Limb (tissue), 2 donors: ENCODE data around the gene ILRUN.
"Not testable (repeated sequence)": the region's sequence is repeated elsewhere in the genome, so short reads cannot be mapped to it uniquely, and the experiment has no call there.

Experiments
- DNase-seq, 2 donors: peaks; one replicate each; pipeline ENCODE4 v3.0.0-alpha.2; 2016; ENCODE audit errors: extremely low spot score in 2 of 2

ILRUN gene

GRCh38 chr6:34665019-34665418 lies 31.5 kb downstream of the ILRUN start:
- DNase-seq: no peak

- no peak for DNase-seq
Observed at GRCh38 chr6:34664256-34664971, 32.2 kb downstream of the ILRUN start.

DNA sequence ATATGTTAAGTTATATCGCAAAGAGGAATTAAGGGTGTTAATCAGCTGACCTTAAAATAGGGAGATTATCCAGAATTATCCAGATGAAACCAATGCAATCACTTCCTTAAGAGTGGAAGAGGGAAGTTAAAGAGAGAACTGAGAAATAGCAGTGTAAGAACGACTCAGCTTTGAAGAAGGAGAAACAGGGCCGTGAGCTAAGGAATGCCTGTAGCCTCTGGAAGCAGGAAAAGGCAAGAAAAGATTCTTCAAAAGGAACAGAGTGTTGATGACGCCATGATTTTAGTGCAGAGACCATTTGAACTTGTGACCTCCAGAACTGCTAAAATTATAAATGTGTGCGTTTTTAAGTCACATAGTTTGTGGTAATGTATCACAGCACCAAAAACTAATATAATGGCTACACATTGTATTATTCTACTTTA lies 32.7 kb downstream of the ILRUN start:
- no peak for DNase-seq

- no peak for DNase-seq
Observed at GRCh38 chr6:34663371-34663770, 33.2 kb downstream of the ILRUN start.

GRCh38 chr6:34661357-34661756 lies 35.2 kb downstream of the ILRUN start:
- DNase-seq: no peak

DNA sequence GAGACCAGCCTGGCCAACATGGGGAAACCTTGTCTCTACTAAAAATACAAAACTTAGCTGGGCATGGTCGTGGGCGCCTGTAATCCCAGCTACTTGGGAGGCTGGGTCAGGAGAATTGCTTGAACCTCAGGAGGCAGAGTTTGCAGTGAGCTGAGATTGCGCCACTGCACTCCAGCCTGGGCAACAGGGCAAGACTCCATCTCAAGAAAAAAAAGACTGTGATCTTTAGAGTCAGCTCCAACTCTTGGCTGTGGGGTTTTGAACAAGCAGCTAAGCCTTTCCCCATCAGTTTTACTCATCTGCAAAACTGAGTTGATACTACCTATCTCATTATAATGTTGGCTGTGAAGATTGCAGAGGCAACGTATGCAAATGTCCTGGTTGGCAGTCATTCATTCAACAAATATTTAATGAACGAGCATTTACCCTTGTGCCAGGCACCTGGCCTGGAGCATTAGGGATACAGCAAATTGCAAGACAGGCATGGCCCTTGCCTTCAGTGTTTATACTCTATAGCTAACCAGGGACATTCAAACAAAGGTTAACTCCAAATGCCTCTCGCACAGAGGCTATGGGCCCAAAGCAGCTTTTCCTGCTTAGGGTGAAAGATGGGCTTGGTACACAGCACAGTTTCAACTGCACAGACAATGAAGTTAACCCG lies 37.8 kb downstream of the ILRUN start:
- no peak for DNase-seq

- DNase-seq: not testable (repeated sequence)
Observed at GRCh38 chr6:34657979-34658480, 38.5 kb downstream of the ILRUN start.

GRCh38 chr6:34657307-34657978 lies 39.1 kb downstream of the ILRUN start:
- peak in 1 of 2 donors; percentile 79 for DNase-seq

DNA sequence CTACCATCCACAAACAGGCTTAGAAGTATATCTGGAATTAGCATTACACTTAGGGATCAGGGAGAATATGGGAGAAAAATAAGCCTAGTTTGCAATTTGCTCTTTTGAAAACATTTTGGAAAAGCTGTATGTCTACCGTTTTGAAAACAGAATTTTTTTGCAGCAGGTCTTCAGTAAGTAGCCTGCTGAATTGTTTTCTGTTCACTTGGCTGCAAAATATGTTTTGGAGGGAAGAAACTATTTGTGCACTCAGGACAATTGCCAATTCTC lies 39.6 kb downstream of the ILRUN start:
- no peak for DNase-seq

- no peak for DNase-seq
Observed at GRCh38 chr6:34656378-34657036, 40.1 kb downstream of the ILRUN start.

DNA sequence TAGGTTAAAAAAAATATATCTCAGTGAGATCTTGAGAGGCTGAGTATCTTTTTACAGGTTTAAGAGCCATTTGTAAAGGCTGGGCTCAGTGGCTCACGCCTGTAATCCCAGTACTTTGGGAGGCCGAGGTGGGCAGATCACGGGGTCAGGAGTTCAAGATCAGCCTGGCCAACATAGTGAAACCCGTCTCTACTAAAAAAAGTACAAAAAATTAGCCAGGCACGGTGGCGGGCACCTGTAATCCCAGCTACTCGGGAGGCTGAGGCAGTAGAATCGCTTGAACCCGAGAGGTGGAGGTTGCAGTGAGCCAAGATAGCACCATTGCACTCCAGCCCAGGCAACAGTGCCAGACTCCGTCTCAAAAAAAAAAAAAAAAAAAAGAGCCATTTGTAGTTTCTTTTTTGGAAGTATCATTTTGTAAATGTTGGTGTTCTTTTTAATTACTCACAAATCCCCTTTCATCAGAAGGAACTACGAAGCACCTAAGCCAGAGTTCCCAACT lies 40.6 kb downstream of the ILRUN start:
- not testable (repeated sequence) for DNase-seq

GRCh38 chr6:34654061-34654710 lies 42.4 kb downstream of the ILRUN start:
- DNase-seq: no peak

GRCh38 chr6:34652263-34652662 lies 44.3 kb downstream of the ILRUN start:
- DNase-seq: no peak

- DNase-seq: no peak
Observed at GRCh38 chr6:34650823-34651222, 45.7 kb downstream of the ILRUN start.

- not testable (repeated sequence) for DNase-seq
Observed at GRCh38 chr6:34650232-34650631, 46.3 kb downstream of the ILRUN start.

DNA sequence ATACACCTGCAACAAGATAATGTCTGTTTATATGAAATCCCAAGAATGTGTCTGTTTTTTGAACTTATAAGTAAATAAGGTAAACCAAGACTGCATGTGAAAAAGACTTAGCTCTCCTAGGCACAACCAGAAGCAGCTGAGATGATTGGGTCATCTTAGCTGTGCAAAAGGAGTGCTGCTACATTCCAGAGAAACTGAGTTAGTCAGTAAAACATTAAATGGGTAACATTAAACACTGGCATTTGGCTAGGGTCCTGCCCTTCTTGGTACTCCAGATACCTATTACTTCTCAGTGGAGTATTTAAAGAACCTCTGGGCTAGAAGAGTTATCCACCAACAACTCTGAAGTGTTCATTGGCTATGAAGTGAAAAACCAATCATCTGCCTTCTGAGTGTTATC lies 47.8 kb downstream of the ILRUN start:
- DNase-seq: no peak
